ENCODE measurements around the gene LIMS1. TPM values are rescaled to one million over a fixed set of nuclear protein-coding genes. Genes with fewer than 3 reads are reported as not detected.
"Not testable (repeated sequence)": the region's sequence is repeated elsewhere in the genome, so short reads cannot be mapped to it uniquely, and the experiment has no call there.

The LIMS1 gene
- total and polyA plus RNA-seq, 2 donors (not counting 3 experiments of a cell fraction or from before 2014, with no cell fraction given) = 153 to 229 TPM

GRCh38 chr2:108597105-108597744, 63.0 kb downstream of the LIMS1 start:
- CTCF ChIA-PET = interaction anchor here (0.7 to 1.9 kb wide), 5 partner anchors 23 to 120 kb away, joined by 3 to 12 read pairs (median 4); no protein-coding TSS in a partner anchor
- H3K4me3 ChIP-seq (replicated peaks in 1 of 3; ENCODE audit: insufficient read depth in 1 of 3, low read depth in 1 of 3, low read length in 3 of 3); BruUV-seq (replicated peaks); H3K4me2 ChIP-seq (ENCODE audit: insufficient read depth, low read length); FAIRE-seq; intact Hi-C loops (cut with micrococcal nuclease); H3K27me3 ChIP-seq (ENCODE audit: control insufficient read depth in 2 of 2, insufficient read depth in 2 of 2, low read length in 2 of 2); H4K20me1 ChIP-seq (replicated peaks; ENCODE audit: control insufficient read depth, extremely low read depth, insufficient read depth, low read length); H3K36me3 ChIP-seq (ENCODE audit: control insufficient read depth in 2 of 2, extremely low read depth in 1 of 2, insufficient read depth in 2 of 2, low read length in 2 of 2); dilution Hi-C loops (cut with MboI; ENCODE audit: extremely low pct_ligation_motif_present, low sequenced_read_pairs); H3K9me1 ChIP-seq (replicated peaks; ENCODE audit: control insufficient read depth, extremely low read depth, insufficient read depth, low read length); H2AFZ ChIP-seq (ENCODE audit: low read depth, low read length); H3K9ac ChIP-seq (replicated peaks; ENCODE audit: extremely low read depth, insufficient read depth, low read length); H3K9me3 ChIP-seq (replicated peaks; ENCODE audit: control insufficient read depth, insufficient read depth, low read length): not testable (repeated sequence)
- POLR2A ChIA-PET = interaction anchor here (0.7 kb wide), 1 partner anchor 44 kb away, joined by 10 read pairs; no protein-coding TSS in a partner anchor
- Histone ChIP-seq H3K79me2 (ENCODE audit: control insufficient read depth, insufficient read depth, low read length) (peaks cover 25% of the 10 kb centered on the region), H3K27ac (ENCODE audit: insufficient read depth, low read depth, low read length) (peak overlapping the region; percentile 99), H3K4me1 (ENCODE audit: control insufficient read depth, extremely low read depth, insufficient read depth, low read length) (peaks cover 47% of the 10 kb centered on the region)
- peak; percentile 83 for DNase-seq (ENCODE audit: low read depth, low spot score)
- peak; percentile 22 for TF ChIP-seq JUN (IDR thresholded peaks at IDR 0.05; ENCODE audit: borderline replicate concordance, insufficient read depth, insufficient read length, low read depth)
- peak; percentile 10 for TF ChIP-seq FOS (IDR thresholded peaks at IDR 0.05; ENCODE audit: borderline replicate concordance, insufficient read depth, low read length)
- TF ChIP-seq MAX (IDR thresholded peaks at IDR 0.05; ENCODE audit: insufficient read depth, insufficient read length) = peak; percentile 8

GRCh38 chr2:108601199-108601598, 66.9 kb downstream of the LIMS1 start:
- H4K20me1 ChIP-seq (replicated peaks; ENCODE audit: control insufficient read depth, extremely low read depth, insufficient read depth, low read length); POLR2A ChIA-PET; FAIRE-seq; H3K9me1 ChIP-seq (replicated peaks; ENCODE audit: control insufficient read depth, extremely low read depth, insufficient read depth, low read length); H3K4me3 ChIP-seq (replicated peaks in 1 of 3; ENCODE audit: insufficient read depth in 1 of 3, low read depth in 1 of 3, low read length in 3 of 3); H3K36me3 ChIP-seq (ENCODE audit: control insufficient read depth in 2 of 2, extremely low read depth in 1 of 2, insufficient read depth in 2 of 2, low read length in 2 of 2); H3K4me2 ChIP-seq (ENCODE audit: insufficient read depth, low read length); H3K27me3 ChIP-seq (ENCODE audit: control insufficient read depth in 2 of 2, insufficient read depth in 2 of 2, low read length in 2 of 2); intact Hi-C loops (cut with micrococcal nuclease); H3K27ac ChIP-seq (ENCODE audit: insufficient read depth, low read depth, low read length); H3K9me3 ChIP-seq (replicated peaks; ENCODE audit: control insufficient read depth, insufficient read depth, low read length); H2AFZ ChIP-seq (ENCODE audit: low read depth, low read length); BruUV-seq (replicated peaks); H3K4me1 ChIP-seq (ENCODE audit: control insufficient read depth, extremely low read depth, insufficient read depth, low read length); dilution Hi-C loops (cut with MboI; ENCODE audit: extremely low pct_ligation_motif_present, low sequenced_read_pairs); H3K9ac ChIP-seq (replicated peaks; ENCODE audit: extremely low read depth, insufficient read depth, low read length); DNase-seq (ENCODE audit: low read depth, low spot score): not testable (repeated sequence)
- H3K79me2 ChIP-seq (ENCODE audit: control insufficient read depth, insufficient read depth, low read length) = peaks cover 45% of the 10 kb centered on the region
- CTCF ChIA-PET = interaction anchor here (1.3 kb wide), 1 partner anchor 35 kb away, joined by 4 read pairs; no protein-coding TSS in a partner anchor

All from endothelial cell of umbilical vein (primary cell).